SK-N-MC (cell line): ENCODE data around the gene ODF4.

Experiments
- EZH2 ChIP-seq: fragments of 200-600 bp; sonication (generic); IDR thresholded peaks from one replicate; pipeline ENCODE4 v1.6.1; 2017; ENCODE audit warnings: antibody characterized with exemption
- POLR2AphosphoS5 ChIP-seq: IDR thresholded peaks from 2 replicates; pipeline ENCODE4 v1.6.1; 2012; ENCODE audit warnings: mild to moderate bottlenecking, low read depth, low read length, borderline replicate concordance

GRCh38 chr17:8310601-8311123 lies 29.0 kb upstream of the ODF4 start:
- TF ChIP-seq POLR2AphosphoS5 (no peak), EZH2 (no peak)
